T47D (cell line): ENCODE data around the gene WARS2.

ENCODE experiments used
- DNase-seq, 2 experiments: peaks; one replicate each; pipeline versions ENCODE4 v3.0.0 to v3.0.0-alpha.2; 2011 to 2012; ENCODE audit warnings: low read depth in 1 of 2, low spot score in 1 of 2
- JUND ChIP-seq: IDR thresholded peaks from 2 replicates; pipeline ENCODE4 v1.6.1; 2012; ENCODE audit warnings: low read depth
- in situ Hi-C: cut with HindIII; loops from 2 replicates; pipeline ENCODE4 v1.10.0; 2016; ENCODE audit warnings: low sequenced_read_pairs, low pct_unique_long_range_greater_than_20kb

Gene WARS2

DNA sequence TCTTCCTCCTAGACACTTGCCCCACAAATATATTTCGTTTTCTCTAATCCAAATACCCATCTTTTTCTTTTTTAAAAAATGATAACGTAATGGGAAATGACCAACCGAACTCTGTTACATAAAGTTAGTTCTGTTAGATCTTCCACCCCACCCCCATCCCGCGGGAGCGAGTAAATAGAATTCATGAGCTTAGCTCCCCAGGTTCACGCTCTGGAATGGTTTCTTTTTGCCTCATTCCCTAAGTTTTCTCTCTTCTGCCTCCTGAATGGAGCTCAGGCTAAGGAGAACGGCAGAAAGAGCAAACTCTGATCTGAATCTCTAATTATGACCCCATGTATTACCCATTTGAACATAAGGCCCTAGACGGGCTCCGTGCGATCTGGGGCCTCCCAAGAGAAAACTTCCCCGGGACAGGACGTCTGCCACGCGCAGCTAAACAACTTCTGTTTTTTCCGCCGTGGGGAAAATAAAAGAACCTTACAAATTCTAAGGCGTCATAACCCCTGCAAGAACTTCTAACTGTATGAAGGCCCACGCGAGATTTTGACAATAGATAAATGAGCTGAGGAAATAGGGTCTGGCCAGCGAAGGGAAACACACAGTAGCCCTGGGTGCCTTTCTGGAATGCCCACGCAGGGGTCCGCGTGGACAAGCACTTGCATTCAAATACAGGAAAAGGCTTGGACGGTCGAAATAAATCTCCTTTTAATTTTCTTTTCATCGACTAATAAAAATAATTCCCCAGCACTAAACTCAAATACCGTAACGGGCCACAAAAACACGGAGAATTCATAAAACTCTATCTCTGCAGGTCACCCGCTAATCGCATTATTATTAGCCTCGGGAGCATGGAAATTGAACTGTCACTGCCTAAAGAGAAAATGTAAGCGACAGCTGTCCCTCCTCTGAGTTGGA lies 154.6 kb downstream of the WARS2 start:
- in situ Hi-C loops = no loop called here
- no peak for DNase-seq
- no peak for TF ChIP-seq JUND

DNA sequence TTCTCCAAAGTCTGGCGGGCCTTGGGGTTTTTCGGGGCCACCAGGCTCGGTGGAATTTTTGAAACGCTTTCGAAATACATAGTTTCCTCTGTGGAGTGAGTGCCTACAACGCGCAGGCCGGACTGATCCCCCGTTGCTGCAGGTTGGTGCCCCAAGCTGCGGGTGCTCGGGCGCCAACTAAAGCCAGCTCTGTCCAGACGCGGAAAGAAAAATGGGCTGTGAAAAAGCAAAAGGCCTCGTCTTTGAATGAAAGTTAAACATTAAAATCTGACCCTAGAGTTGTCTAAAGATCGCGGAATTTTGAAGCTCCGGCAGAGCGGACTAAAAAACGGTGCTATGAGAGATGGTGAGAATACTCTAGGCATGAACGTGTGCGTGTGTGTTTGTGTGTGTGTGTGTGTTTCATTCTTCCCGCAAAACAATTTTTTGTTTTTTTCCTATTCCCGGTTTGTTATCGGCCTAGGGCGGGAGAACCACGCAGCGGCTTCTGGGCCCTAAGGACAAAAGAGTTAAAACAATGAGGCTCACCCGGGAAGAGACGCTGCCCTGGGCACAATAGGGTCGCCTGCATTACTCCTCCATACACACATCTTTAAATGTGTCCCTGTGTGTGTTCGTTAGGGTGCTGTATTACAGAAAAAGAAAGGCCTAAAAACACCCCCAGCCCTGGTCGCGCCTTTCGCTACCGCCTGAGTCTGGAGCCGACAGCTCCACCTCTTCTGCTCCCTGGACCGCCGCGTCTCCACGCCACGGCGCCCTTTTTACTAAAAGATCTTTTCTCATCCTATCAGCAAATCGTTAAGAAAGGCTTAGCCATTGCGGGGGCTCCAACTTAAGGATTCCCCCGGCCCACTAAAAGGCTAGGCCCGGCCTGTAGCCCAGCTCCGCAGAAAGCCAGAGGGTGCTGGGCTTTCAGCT lies 155.5 kb downstream of the WARS2 start:
- TF ChIP-seq JUND = no peak
- in situ Hi-C loops = no loop called here
- DNase-seq = no peak

DNA sequence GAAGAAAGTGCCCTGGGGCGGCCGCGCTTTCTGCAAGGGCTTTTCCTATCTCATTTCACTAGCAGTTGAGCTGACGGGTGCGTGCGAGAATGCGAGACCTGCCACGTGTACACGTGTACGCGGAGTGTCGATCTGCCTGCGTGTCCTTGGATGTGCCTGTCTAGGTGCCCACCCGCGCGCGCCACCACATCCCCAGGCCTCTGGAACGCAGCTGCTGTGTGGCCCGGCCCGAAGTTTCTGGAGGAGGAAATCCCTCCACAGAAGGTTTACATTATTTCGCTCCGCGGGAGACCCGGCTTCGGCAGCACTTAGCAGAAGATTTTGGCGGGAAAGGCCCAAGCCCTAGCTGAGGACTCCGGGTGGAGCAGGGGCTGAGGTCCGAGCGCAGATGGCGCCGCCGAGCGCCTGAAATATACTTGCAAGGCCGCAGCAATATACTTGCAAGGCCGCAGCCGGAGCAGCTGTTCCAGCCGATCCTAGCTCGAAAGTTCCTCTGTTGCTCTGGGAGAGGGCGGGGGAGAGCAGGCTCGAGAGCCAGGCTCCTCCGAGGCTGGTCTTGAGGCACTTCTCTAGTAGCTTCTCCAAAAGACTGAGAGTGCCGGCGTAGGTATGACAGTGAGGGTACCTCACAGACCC lies 156.2 kb downstream of the WARS2 start:
- no peak for DNase-seq
- TF ChIP-seq JUND = no peak
- in situ Hi-C loops = no loop called here

DNA sequence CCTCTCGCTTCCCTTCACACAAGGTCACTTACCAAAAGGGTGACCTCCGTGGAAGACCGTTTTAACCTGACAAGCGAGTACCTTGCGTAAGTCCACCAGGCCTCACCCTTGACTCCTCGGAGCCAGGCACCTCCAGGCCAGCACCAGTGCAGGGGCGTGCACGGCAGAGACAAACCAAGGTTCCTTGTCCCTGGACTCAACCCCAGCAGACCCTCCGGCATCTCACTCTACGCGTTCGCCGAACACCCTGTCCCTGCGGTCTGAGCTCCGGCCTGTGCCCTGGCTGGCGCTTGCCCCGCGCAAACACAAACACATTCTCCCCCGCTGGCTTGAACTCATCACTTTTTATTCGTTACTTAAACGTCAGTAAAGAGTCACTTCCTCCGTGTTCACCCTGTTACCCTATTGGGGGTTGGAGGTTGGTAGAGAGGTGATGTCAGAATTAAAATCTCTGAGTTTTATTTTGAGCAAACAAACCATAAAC lies 156.9 kb downstream of the WARS2 start:
- no peak for TF ChIP-seq JUND
- no peak for DNase-seq
- in situ Hi-C loops = no loop called here

DNA sequence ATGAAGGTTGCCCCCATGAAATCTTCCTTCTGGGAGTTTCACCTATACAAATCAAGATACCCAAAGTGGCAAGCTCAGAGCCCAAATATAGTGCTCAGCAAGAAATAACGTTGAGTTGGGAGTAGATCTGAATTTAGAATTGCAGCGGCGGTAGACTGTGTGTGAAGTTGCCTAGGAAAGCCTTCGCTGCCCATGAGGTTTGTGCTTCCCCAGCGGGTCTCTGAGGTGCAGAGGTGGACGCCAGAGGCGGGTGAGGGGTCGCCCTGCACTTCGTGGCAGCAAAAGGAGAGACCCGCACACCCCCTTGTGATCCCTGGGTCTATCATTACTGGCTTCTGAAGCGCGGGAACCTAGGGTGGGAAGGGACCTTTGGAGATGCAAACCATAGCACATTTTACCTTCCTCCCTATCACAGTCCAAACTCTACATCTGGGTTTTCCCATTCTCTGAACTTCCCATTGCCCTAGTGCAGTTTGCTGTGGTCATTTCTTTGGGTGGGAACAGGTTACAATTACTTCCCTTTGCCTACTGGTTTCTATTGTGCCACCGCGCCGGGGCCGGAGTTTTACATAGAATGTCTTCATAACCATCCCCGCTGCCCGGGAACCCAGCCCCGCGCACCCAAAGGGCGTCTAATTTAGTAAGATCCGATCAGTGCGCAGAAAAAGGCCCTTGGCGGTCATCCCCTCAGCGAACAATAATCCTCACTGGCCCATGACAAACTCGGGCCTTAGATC lies 157.5 kb downstream of the WARS2 start:
- no peak for DNase-seq
- in situ Hi-C loops = no loop called here

DNA sequence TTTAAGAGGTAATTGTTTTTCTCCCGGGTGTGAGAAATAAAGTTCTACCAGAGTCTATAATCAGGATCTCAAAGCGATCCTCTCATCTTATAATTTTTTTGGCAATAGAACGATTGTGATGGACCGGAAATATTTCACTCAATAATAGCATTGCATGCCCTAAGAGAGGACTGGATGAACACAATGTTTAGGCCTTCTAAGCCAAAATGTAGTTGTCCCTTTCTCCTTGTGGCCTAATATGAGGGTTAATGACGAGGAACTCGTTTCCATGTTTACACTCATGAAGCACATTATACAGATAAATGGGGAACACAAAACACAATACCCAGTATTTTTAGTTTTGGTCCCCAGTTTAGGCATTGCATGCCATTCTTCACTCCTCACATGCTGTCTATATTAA lies 158.2 kb downstream of the WARS2 start:
- in situ Hi-C loops = no loop called here
- TF ChIP-seq JUND = no peak
- DNase-seq = no peak

More for the DNA sequence above, 157.5 kb downstream of the WARS2 start:
- no peak for TF ChIP-seq JUND

DNA sequence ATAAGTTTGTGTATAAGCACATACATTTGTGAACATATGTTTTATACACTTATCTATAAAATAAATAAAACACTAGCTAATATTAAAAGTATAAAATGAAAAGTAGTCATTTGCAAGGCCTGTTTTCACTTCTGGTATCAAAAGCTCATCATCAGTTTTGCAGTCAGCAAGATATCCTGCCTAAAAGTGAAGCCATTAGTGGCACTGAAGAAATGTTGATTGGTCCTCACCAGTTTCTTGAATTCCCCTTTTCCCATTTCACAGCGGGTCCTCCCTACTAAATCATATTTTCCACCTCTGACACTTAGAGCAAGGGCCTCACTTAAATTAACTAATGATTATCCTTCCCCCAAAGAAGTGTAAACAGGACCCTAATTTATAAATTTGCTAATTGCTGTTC lies 159.0 kb downstream of the WARS2 start:
- in situ Hi-C loops = no loop called here
- DNase-seq = no peak
- no peak for TF ChIP-seq JUND
